ENCODE results near the gene EHHADH.
"Not testable (repeated sequence)": the region's sequence is repeated elsewhere in the genome, so short reads cannot be mapped to it uniquely, and the experiment has no call there.

The EHHADH gene

DNA sequence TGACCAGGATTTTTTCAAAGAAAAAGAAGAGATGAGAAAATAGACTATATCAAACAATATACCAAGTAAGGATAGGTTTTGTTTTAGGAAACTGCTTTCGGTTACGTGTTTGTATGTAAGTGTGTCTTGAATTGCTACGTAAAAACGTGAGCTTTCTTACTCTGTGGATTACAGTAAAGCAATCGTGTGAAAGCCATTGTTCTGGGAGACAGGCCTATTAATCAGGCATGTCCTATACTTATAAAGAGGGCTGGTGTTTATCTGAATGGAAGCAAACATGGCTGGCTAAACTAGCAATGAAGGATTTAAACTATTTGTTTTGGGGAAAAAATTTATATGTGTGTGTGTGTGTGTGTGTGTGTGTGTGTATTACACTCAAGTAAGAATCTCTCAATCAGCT, 2.6 kb downstream of the EHHADH start:
- no peak for DNase-seq (ENCODE audit: low spot score)

DNA sequence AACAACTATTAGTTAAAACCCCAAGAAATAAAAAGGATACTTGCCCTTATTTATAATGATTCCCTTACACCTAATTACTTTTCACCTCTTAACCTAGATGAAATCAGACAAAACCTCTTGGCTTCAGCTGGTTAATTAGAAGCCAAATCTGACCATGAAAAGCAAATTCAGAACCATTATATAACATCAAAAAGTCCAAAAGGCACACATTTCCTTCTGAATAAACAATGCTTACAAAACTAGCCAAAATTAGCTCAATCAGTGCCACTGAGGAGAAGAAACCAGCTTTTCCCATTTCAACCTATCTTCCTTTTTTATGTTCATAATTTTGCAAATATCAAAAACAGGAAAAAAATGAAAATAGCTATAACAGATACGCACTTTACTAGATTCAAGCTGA, 3.2 kb downstream of the EHHADH start:
- no peak for DNase-seq (ENCODE audit: low spot score)

DNA sequence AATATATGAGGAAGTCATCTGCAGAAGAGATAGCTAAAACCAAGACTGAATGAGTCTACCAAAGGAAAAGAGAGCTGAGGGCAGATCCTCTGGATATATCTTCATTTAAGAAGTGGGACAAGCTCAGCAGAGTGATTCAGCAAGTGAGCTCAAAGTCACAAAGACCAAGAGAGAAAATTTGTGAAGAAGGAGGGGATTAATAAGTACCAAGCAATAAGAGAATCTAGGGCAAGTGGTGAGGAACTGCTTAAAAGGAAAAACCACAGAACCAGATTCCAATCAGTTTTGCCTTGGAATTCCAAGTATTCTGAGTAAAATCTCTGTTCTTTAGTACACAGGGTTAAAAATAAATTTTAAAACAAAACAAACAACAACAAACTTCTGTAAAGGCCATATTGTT, 3.6 kb downstream of the EHHADH start:
- no peak for DNase-seq (ENCODE audit: low spot score)

DNA sequence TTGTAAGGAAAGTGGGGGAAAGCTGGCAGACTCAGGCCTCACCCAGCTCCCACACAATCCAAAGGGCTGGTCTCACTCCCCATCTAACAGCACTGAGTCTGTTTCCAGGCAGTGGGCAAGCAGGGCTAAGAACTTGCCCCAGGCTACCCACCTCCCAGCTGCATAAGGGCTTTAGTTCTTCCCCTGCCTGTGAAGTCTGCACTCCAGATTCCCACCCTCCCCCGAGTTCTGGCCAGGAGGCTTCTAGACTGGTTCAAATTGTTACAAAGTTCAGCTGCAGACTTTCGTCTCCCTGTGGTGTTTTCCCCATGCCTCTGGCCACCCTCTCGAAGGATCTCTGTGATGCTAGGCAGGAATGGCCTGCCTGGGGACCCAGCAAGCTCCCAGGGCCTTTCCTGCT, 11.2 kb downstream of the EHHADH start:
- no peak for DNase-seq (ENCODE audit: low spot score)

DNA sequence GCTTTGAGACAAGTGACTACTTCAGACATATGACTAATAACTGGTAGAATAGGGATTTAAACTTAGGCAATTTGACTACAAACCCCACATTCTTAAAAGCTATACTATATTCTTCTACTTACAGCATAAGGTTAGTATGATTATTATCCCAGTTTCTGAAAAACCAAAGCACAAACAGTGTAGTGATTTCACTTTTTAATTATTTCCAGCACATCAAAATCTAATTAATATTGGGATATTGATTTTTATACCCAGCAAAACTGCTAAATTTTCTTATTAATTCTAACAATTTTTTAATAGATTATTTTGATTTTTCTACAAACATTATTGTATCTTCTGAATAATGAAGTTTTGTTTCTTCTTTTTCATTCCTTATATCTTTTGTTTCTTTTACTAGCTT, 16.9 kb downstream of the EHHADH start:
- DNase-seq (ENCODE audit: low spot score): no peak

DNA sequence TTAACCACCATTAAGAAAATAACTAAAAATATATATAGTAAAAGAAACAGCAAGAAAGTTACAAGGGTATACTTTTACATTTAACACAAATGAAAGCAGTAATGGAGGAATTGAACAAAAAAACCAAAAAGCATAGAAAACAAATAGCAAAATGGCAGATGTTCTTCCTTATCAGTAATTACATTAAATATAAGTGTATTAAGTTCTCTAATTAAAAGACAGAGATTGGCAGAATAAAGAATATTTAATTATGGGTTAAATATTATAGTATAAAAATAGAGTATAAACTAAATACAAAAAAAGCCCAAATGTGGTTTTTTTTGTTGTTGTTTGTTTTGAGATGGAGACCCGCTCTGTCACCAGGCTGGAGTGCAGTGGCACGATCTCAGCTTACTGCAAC, 20.5 kb downstream of the EHHADH start:
- no peak for DNase-seq (ENCODE audit: low spot score)

DNA sequence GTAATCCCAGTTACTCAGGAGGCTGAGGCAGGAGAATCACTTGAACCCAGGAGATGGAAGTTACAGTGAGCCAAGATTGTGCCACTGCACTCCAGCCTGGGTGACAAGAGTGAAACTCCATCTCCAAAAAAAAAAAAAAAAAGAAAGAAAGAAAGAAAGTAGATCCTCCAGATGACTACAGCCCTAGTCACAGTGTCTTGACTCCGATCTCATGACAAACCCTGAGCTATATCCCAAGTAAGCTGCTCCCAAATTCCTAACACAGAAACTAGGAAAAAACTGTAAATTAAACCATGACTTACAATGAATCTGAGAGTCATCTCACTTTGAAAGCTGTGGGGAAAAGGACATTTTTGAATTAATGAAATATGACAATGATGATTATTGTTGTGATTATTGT, 27.3 kb downstream of the EHHADH start:
- not testable (repeated sequence) for DNase-seq (ENCODE audit: low spot score)

DNA sequence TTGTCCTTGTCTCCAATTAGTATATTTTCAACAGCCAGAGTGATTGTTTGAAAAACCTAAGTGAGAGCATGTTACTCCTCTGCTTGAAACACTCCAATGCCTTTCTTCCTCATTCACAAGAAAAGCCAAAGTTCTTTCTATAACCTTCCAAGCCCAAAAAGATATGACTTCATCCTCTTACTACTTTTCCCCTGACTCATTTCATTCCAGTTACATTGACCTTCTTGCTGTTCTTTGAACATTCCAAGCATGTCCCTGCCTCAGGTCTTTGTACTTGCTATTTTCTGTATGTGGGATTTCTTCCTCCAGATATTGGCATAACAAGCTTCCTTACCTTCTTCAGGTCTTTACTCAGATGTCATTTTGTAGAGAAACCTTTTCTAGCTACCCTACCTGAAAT, 28.3 kb downstream of the EHHADH start:
- DNase-seq (ENCODE audit: low spot score): no peak

DNA sequence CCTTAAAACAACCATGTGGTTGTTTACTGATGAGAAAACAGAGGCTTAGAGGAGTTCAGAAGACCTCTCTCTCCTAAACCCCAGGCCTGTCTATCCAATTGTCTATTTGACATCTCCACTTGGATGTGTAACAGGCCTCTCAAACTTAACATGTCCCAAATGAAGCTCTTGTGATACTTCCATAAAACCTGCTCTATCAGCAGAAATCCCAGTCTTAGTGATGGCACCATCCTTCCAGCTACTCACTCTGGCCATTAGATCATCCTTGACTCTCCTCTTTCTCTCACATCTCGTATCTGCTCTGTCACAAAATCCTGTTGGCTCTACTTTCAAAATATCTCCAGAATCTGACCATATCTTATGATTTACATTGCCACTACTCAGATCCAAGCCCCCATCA, 28.8 kb downstream of the EHHADH start:
- no peak for DNase-seq (ENCODE audit: low spot score)

DNA sequence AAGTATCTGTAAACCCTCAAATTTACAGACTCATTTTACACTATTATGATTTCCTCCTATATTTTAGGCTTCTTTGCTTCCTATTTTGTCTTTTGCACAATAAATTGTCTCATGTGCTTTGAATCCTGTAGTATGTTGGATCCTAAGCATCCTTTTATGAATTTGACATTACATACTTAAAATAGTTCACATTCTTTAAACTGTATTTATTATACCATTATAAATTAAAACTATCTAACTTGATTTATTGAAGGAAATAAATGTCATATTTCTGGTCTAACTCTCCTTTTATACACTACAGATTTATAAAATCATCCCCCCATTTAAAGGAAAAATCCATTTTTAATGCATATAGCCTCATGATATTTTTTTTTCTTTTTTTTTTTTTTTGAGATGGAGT, 32.6 kb downstream of the EHHADH start:
- DNase-seq (ENCODE audit: low spot score): no peak

DNA sequence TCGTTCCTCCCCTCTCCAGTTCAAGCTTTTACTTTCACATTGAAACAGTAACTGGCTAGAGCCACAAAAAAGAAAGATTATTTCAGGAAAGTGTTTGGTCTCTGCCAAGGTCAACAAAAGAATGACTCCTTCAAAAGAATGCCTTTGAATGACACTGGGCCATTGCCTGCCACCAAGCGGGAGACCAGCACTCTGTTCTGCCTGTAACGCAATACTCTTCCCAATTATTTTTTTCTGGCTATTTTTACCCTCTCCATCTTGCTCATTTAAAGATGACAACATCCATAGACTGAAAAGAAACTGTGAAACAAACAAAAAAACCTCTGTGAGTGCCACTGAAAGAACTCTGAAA, 37.3 kb downstream of the EHHADH start:
- DNase-seq (ENCODE audit: low spot score): no peak

DNA sequence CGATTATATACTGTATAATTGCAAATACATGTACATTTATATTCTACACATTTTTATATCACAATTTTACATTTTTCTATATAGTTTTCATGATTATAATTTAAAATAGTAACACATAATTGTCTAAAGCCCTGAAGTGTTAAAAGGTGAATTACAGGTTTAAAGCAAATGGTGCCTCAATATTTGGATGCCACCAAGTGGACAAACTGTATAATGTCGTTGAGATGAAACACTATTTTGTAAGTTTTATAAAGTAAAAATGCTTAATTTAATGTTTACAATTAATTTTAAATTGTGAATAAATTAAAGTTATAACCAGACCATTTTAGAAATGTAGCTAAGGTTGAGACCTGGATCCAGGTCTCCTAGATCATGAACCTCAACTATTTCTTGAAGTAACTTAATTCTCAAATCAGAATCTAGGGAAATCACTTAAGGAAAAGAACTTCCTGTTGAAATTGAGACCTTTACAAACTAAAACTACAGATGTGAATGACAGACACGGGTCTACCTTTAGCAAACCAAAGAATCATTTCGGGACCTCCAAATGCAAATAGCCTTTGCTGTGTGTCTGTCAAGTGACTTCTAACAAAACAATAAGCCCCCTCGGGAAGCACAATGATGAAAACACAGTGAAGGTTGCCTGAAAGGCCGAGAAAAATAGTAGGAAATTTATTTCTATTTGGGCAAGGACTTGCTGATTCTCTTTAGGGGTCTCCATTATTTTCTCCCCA, 37.8 kb downstream of the EHHADH start:
- DNase-seq (ENCODE audit: low spot score): no peak

DNA sequence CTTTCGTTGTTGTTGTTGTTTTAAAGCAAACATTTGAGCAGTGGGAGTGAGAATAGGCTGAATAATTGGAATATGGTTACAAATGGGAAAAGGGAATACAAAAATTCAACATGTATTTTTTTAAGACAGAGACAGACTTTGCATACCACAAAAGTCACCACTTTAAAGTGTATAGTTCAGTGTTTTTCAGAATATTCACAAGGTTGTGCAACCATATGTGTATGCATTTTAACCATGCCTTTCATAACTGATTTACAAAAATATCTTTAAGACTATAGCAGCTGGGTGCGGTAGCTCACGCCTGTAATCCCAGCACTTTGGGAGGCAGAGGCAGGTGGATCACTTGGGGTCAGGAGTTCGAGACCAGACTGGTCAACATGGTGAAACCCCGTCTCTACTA, 41.3 kb downstream of the EHHADH start:
- DNase-seq (ENCODE audit: low spot score): no peak

DNA sequence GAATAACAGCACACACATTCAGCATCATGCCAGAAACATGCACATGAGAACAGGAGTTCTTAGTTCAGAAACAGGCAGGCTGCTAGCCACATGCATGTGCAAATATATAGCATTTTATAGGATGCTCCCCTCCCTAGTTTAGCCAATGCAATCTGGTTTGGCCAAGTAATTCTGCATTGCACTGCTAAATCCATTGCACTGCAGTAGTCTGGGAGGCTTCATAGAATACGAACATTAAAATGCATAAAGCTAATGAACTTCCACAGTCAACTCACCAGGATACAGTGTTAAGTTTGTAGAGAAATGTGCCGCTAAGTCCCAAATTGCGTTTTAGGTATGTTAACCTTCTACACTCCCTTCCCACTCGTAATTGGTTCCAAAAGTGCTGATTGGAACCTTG, 41.8 kb downstream of the EHHADH start:
- no peak for DNase-seq (ENCODE audit: low spot score)

DNA sequence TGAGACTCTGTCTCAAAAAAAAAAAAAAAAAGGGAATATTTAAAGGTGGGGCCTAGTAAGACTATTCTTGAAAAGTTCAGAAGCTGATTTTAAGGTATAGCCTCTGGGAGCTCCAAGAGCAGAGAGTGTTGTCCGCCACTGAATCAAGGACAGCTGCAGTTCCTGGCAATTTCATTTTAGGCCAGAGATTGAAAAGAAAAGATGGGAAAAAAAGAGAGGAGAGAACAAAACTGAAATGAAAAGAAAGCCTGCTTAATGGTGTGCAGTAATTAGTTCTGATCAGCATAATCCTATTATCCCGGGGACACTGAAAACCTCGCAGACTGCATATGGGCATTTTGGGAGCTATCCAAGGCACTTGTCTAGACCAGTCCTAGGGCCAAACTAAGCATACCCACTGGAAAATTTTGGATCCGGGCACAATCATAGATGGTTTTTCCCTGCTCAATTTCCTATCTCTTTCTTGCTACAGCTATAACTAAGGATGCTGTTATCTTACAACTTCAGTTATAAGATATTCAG, 43.2 kb downstream of the EHHADH start:
- DNase-seq (ENCODE audit: low spot score): no peak

DNA sequence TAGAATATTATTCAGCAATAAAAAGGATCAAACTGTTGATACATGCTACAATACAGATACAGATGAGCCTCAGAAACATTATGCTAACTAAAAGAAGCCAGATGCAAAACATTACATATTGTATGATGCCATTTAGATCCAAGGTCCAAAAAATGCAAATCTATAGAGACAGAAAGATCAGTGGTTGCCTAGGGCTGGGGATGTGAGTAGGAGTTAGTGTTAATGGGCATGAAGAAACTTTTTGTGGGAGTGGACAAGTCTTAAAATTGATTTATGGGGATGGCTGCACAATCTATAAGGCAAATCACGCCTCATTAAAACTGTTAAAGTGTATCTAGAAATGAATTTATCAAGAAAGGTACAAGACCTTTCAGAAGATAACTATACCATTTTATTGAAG, 45.0 kb downstream of the EHHADH start:
- no peak for DNase-seq (ENCODE audit: low spot score)

DNA sequence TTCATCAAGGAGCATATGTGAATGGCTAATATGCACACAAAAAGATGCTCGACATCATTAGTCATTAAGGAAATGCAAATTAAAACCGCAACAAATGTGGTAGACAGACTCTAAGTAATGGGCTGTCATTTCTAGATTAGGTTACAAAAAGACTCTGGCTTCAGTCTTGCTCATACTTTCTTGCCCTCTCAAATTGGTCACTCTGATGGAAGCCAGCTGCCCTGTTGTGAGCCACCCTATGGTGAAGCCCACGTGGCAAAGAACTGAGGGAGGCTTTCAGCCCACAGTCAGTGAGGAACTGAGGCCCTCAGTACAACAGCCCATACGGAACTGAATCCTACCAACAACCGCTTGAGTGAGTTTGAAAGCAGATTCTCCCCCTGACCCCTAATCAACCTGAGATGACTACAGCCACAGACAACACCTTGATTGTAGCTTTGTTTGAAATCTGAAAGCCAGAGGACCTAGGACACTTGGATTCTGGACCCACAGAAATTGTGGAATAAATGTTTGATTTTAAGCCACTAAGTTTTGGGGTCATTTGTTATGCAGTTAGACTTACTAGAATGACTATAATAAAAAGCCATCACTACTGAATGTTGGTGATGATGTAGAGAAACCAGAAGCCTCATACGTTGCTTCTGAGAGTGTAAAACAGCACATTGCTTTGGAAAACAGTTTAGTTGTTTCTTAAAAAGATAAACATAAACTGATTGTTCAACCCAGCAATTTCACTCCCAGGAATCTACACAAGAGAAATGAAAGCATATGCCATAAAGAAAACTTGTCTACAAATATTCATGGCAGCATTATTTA, 45.7 kb downstream of the EHHADH start:
- DNase-seq (ENCODE audit: low spot score): no peak

DNA sequence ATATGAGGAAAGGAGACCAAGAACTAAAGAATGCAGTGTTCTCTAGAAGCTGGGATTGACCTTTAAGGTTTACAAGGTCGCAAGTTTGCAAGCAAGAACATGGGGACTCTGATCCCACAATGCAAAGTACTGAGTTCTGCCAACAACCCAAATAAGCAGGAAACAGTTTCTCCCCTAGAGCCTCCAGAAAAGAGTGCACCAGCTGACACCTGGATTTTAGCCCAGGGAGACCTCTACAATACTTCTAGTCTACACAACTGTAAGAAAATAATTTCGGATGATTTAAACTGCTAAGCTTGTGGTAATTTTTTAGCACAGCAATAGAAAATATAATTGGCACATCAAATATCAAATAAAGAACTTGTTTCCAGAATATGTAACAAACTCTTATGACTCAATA, 46.4 kb downstream of the EHHADH start:
- no peak for DNase-seq (ENCODE audit: low spot score)

DNA sequence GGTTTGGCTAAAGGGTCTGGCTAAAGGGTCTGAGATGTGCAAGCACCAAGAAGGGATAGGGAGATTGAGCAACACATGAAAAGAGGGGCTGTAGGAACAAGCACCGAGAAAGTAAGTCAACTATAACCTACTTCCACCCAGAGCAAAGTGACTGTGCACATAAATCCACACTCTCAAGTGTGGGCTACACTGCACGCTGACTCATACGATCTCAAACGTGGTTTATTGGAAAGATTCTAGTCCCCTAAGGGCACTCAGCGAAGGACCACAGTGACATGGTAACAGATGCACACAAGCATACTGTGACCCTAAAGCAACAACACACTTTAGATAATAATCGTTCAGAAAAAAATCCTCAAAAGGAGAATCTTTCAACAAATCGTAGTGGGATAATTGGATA, 48.0 kb downstream of the EHHADH start:
- no peak for DNase-seq (ENCODE audit: low spot score)

DNA sequence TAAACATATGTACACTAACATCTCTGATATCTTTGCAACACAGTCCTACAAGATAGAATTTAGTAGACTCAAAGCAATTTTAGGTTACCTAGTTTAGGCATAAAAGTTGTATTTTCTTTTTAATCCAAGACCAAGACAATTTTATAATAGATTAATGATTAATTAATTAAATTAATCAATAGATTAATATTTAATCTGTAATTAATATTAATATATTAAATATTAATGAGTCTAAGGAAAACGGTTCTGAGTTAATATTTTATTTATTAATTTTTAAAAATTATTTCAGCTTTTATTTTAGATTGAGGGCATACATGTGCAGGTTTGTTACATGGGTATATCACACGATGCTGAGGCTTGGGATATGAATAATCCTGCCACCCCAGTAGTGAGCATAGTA, 49.0 kb downstream of the EHHADH start:
- DNase-seq (ENCODE audit: low spot score): no peak

DNA sequence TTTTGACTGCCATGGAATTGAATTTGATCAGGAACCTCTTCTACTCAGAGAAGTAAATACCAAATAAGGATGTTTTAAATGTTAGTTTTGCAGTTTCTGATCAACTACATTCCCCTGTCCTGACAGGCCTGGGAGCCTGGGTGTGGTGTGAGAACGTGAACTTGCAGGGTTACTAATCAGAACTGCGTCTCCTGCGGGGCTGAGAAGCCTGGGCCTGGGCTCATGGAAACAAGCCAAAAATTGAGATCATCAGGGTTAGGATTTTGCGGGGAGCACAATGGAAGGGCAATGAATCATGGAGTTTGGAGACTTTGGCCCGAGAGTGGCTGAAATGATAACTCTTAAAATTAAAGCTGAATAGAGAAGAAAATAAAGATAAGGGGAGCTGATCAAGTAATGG, 53.2 kb downstream of the EHHADH start:
- no peak for DNase-seq (ENCODE audit: low spot score)

DNA sequence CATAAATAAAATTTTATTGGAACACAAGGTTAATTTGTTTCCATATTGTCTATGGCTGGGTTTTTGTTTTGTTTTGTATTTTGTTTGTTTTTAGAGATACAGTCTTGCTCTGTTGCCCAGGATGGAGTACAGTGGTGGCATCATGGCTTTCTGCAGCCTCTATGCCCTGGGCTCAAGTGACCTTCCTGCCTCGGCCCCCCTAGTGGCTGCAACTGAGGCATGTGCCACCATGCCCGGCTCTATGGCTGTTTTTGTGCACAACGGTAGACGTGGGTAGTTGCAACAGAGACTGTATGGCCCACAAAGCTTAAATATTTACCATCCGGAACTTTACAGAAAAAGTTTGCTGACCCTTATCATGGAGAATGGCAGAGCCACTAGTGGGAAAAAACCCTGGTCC, 54.2 kb downstream of the EHHADH start:
- no peak for DNase-seq (ENCODE audit: low spot score)

DNA sequence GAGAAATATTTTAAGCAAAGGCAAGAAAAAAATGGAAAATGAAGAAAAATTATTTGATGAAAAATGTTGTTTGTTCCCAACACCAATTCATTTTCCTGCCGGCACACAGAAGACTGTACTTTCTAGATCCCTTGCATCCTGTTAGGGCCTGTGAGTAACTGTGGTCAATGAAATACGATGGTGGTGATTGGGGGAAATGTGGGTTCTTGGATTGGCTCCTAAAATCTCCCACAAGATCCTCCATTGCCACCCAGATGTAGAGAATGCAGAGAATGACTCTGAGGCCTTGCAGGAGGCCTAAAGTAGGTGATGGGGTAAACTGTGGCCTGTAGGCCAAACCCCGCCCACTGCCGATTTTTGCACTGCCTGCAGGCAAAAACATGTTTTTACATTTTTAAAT, 54.6 kb downstream of the EHHADH start:
- DNase-seq (ENCODE audit: low spot score): no peak

DNA sequence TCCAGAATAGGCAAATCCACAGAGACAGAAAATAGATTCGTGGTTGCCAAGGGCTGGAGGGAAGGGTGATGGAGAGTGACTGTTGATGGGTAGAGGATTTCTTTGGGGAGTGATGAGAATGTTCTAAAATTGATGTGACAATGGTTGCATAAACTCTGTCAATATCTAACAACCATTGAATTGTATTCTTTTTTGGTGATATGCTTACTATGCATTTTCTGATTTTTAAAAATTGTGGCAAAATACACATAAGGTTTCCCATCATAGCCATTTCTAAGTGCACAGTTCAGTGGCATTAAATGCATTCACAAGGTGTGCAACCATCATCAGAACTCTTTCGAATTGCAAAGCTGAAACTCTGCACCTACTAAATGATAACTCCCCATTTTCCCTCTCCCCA, 56.8 kb downstream of the EHHADH start:
- DNase-seq (ENCODE audit: low spot score): no peak
